Heart left ventricle (tissue), 13 donors: Measurements from ENCODE around the gene IL3RA.
"Not testable (repeated sequence)": the region's sequence is repeated elsewhere in the genome, so short reads cannot be mapped to it uniquely, and the experiment has no call there.

Experiments
- POLR2A ChIP-seq, 2 donors: fragments of 450-650 bp; IDR thresholded peaks; one replicate each; pipeline ENCODE4 v1.6.1; 2017; ENCODE audit warnings: antibody characterized with exemption in 2 of 2, mild to moderate bottlenecking in 2 of 2, moderate library complexity in 2 of 2
- TF ChIP-seq, protein P1 (sequence below), 12 donors: fragments of 200-600 bp; sonication (generic) in 4 of 12; IDR thresholded peaks; one replicate each; pipeline versions ENCODE4 v1.5.0 to v1.8.0; 2018 to 2022; ENCODE audit warnings: antibody characterized with exemption in 12 of 12, mild to moderate bottlenecking in 5 of 12
- donor health status: ischemic (EF 13 %, LVEDD 7.1; RV severe dilation, severe dysfunction).
- donor health status: DM: no; HTN: yes; CAD: no.
- donor health status: DM: no; HTN: no; CAD: no.
- donor health status: ischemic (EF 25% LVEDD 6.9; RV normal size, moderate dysfunction).
- donor health status: ischemic (EF 25% LVEDD 5.7; RV mildly dilated, moderate dysfunction).
- donor health status: ischemic (EF 35%, LVEDD 5.7; RV mildly dilated, moderate dysfunction).
- donor health status: nonischemic (EF 11% LVEDD 7.7; RV severe dilation, severe dysfunction).
- donor health status: DM: yes; HTN: yes; CAD: no.
- donor health status: PGD.
- donor health status: ischemic (EF 29% LVEDD 5.4; RV normal size, mild dysfunction).
- donor health status: nonischemic (EF 23%, LVEDD 6.1; RV moderate dilation, normal function).

- not testable (repeated sequence) for TF ChIP-seq POLR2A (IDR thresholded peaks at IDR 0.05)
- TF ChIP-seq, protein P1, sequence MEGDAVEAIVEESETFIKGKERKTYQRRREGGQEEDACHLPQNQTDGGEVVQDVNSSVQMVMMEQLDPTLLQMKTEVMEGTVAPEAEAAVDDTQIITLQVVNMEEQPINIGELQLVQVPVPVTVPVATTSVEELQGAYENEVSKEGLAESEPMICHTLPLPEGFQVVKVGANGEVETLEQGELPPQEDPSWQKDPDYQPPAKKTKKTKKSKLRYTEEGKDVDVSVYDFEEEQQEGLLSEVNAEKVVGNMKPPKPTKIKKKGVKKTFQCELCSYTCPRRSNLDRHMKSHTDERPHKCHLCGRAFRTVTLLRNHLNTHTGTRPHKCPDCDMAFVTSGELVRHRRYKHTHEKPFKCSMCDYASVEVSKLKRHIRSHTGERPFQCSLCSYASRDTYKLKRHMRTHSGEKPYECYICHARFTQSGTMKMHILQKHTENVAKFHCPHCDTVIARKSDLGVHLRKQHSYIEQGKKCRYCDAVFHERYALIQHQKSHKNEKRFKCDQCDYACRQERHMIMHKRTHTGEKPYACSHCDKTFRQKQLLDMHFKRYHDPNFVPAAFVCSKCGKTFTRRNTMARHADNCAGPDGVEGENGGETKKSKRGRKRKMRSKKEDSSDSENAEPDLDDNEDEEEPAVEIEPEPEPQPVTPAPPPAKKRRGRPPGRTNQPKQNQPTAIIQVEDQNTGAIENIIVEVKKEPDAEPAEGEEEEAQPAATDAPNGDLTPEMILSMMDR (IDR thresholded peaks at IDR 0.05), result not testable (repeated sequence)
Observed at GRCh38 chrX:1403867-1404266, 67.3 kb downstream of the IL3RA start.
